HG03432 (cell line): Measurements from ENCODE around the gene CBX2.

Source experiments
- ATAC-seq: cut with Tn5 transposase; IDR thresholded peaks from one replicate; pipeline ENCODE4 v1.9.1; 2021; ENCODE audit warnings: mild to moderate bottlenecking, moderate library complexity; ENCODE audit not compliant: unreplicated experiment

The CBX2 gene

DNA sequence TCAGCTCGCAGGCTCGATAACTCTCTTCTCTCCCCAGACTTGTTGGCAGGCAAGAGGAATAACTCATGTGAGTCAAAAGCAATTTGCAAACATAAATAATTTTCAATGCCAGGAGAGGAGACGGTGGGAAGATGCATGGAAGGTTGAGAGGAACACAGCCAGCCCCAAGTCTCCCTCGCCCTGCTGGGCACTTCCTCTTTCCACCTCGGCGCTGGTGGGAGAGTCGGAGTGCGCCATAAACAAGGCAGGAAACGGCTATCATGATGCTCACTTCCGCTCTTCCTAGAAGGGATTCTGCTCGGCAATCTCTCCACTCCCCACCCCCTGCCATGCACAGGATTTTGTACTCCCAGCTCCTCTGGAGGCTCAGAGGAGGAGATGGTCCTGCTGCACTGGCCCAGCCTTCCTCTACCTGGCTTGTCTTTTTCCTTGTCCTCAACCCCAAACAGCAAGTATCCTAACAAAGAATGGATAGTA, 48.3 kb downstream of the CBX2 start:
- ATAC-seq, result no peak

DNA sequence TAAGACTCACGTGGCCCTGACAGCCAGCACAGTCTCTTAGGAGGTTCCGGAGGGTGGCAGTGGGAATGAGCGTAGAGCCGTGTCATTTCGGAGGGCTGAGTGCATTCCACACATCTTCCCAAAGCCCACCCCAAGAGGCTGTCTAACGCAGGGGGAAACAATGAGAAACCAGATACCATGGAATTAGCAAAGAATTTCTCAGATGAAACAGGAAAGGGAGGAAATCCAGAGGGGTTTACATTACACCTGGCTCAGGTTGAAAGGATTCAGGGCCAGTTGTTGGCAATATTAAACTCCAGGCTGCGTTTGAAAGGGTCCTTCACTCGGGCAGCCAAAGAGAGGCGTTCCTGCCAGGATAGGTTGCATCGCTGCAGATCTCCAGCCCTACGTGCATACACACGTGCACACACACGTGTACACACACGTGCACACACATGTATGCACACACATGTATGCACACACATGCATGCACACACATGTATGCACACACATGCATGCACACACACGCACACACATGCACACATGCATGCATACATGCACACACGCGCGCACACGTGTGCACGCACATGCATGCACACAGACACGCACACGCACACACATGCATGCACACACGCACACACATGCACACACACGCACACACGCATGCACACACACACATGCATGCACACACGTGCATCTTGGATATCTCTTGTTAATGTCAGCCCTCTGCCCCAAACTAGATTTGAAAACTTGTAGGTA, 49.1 kb downstream of the CBX2 start:
- no peak for ATAC-seq

DNA sequence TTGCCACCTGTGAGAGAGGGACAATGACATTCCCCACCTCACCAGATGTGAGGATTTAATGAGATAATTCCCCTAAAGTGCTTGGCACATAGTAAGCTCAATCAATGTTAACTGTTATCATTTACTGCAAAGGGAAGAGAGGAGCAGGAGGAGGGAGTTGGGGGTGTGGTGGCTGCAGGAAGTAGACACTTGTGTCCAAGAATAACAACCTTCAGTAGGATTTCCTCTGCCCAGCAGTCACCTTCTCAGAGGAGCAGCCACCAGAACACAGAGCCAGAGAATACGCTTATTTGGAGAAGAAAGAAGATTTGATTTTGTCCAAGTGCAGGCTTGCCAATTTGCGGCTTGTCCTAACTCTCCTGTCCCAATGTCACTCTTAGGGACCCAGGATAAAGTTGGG, 51.1 kb downstream of the CBX2 start:
- no peak for ATAC-seq

DNA sequence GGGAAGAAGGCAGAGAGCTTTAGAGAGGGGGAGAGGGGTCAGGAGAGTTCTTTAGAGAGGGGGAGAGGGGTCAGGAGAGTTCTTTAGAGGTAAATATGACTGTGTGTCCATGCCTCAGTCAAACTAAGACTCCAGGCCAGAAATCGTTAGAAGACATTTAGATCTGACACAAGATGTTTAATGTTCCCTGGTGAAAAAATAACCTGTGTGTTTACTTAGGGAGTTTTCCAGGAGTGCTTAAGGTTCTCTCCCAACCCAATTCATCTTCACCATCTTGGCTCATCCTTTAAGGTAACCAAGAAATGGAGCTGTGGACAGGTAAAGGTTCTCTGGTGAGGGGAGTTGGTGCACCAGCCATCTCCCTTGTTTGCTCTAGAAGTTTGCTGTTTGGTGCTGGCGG, 51.5 kb downstream of the CBX2 start:
- no peak for ATAC-seq

DNA sequence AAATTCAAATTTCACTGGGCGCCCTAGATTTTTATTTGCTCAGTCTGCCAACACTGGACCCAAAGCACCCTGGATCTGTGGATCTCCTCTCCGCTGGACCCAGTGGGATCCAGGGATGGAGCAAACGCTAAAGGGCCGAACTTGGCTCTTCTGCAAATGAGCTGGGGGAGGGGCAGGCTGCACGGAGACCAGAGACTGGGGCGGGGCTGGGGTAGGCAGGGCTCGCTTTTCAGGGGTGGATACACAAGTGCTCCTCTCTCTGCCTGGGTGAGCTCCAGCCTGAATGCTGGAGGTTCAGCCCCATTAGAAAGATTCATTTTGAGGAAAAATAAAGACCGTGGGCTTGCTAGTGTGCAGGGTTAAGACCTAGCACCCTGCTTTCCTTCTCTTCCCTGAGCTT, 52.4 kb downstream of the CBX2 start:
- no peak for ATAC-seq

DNA sequence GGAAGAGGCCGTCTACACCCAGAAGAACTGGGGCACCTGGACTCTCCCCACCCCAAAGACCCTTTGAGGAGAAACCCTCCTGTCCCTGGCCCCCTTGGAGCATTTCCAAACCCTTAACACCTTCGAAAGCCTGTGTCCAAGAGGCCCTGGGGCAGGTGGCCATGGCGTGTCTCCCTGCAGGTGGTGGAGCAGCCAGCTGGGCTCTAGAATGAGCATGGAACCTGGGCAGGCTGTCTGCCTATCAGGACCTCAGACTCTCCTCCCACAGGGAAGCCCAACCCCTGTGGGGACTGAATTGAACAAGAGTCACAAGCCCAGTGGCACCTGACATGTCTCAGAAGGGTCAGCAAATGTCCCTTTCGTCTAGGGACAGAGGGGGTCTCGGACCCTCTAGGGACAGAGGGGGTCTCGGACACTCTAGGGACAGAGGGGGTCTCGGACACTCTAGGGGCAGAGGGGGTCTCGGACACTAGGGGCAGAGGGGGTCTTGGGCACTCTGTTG, 52.9 kb downstream of the CBX2 start:
- no peak for ATAC-seq

DNA sequence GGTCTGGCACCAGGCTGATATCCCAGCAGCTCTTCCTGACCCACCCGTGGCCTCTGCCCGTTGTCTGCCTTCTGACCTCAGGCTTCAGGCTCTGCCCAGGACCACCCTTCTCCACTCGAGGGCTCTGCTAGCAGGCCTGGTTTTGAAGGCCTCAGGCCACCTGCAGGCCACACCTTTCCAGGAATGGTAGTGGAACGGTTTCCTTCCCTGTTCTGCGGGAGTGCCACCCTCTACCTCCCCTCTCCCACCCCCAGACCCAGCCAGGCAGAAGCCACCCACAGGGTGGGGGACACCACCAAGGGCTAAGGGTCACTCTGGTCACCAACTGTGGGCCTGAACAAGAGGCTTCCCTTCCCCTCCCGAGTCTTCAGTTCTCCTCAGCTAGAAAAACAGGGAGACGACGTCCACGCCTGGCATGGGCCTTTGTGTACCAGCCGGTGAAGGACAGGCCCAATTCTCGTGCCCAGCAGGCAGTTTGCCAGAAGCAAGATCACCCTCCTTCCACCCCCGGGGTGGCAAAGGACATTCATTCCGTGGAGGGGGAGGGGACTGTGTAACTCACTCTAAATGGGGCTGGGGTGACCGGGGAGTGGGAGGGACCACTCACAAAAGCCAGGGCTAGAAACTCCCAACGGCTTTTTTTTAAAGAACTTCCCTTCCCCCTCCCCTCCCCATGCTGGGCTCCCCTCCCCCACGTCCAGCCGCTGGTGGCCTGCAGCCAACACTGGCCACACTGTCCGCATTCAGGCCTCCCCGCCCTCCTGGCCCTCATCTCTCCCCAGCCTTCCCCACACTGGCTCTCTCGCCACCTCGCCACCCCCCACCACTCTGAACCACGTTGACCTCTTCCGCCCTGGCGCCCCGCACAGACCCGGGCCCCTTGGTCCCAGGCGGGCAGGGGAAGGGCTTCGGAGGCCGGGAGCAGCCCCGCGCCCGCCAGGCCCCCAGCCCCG, 53.6 kb downstream of the CBX2 start:
- no peak for ATAC-seq

DNA sequence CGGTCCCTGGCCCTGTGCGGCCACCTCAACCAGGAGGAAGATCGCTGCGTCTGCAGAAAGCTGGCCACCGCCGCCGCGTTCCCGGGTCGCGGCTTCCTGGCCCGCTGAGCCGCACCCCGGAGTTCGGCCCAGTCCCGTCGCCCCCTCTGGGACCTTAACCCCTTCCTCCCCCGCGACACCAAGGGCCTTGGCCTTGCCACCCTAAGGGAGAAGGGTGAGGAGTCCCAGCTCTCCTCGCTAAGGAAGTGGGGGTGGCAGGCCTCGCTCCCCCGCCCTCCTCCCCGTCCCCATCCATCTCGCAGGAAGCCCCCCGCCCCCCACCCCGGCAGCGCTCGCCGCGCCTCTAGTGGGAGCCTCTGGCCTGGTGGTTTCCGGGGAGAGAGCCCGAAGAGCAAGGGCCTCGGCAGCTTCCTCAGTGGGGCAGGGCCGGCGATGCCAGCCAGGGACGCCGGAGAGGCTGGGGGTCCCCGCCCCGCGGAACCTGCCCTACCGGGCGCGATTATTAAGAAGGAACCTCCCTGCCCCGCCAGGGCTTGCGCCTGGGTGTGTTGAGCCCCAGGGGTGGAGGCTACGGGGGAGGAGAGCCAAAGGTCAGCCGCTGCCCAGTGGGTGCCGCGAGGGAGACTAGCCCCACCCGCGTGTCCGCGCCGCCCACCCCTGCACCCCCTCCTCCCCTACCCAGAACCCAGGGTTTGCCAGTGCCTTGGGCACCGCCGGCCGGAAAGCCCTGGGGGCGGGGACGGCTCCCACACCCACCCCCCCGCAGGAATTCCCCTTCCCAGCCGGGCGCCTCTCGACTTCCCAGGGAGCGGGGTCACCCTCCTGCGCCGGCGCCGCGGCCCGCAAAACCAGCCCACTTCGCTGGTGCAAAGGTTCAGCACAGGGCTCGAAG, 54.5 kb downstream of the CBX2 start:
- no peak for ATAC-seq

DNA sequence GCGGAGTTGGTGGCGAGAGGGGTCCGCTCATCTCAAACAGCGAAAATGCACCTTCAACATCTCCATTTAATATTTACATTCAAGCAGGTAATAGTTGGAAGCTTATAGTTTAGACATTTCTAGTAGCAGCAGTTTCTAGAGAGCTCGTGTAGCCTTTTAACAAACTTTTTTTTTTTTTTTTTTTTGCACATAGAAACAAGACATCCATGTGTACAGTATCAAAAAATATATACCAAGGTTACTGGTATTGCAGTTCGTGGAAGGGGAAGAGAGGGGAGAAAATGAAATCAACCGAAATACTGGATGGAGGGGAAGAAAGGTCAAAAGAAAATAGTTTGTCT, 55.1 kb downstream of the CBX2 start:
- ATAC-seq, result no peak

DNA sequence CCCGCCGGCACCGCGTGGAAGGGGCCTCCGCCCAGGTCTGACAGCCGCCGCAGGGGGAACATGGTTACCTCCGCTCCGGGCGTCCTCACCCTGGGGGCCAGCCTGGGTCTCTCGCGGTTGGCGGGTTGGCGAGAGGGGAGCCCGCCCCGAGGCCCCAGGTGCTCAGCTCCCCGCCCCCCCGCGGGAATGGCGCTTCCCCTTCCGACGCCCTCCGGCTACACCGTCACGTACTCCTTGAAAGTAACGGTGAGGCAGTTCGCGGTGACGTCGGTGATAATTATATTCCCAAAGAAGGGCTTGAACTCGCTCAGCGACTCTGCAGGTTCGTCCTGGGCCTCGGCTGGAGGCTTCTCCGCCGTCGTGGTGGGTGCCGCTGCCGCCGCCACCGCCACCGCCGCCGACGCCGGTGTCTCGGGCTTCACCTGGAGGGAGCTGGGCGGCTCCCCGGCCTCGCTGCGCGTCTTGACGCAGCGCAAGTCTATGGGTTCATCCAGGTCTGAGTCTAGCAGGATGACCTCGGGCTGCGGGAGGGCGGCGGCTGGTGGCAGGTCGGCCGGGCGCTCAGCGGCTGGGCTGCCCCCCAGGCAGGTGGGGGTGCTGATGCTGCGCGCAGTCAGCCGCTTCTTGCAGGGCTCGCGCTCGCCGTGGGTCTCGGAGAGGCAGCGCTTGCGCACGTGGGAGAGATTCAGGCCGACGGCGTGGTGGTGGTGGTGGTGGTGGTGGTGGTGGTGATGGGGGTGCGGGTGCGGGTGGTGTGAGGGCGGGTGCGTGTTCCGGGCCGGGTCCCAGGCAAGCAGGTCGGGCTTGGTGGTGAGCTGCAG, 56.0 kb downstream of the CBX2 start:
- ATAC-seq, result no peak

DNA sequence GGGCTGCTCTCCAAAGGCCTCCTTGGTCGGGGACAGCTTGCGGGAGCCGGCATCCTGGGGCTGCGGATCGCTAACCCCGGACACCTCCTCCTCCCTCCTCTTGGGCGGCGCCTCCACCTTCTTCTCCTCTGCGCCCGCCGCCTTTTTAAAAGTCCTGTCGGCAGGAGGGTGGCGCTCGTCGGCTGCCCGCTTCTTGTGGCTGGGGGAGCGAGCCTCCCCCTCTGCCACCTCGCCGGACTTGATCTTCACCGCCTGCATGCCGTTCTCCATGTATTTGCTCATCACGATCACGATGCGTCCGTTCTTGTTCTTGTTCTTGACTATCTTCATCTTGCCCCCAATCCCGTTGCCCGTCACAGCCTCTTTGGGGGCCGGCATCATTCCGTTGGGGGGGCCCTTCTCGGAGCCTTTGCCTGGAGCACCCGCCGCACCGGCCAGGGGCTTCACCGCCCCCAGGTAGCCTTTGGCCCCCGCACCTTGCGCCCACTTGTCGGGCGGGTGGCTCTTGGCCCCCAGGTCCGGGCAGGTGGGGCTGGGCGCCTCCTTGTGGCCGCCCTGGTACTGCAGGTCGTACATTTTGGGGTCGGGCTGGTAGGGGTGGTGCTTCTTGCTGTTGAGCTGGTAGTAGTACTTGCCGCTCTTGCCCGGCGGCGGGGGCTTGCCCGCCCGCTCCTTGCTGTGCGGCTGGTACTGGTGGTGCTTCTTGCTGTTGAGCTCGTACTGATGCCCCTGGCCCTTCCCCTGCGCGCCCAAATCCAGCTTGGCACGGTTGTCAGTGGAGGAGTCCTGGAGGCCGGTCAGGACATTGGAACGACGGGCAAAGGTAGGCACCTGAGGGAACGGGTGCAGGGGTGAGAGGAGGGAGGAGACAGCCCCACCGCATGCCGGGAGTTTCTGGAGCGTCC, 56.9 kb downstream of the CBX2 start:
- no peak for ATAC-seq

DNA sequence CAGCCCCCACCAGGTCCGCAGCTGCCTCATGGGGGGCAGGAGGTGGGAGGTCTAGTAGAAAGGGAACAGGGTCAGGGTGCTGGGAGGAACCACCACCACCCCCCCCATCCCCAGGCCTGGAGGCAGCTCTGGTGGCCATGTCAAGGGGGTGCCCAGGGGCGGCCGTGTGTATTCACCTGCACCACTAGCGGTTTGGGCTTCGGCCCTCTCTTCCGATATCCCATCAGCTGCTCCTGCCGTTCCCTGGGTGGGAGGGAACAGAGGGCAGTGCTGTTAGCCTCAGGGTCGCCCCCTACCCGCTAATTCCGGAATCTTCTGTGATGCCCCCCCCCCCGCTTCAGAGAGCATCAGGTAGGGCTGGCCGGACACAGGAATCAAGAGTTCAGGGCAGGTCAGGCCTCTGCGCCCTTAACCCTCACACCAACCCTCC, 57.5 kb downstream of the CBX2 start:
- no peak for ATAC-seq

DNA sequence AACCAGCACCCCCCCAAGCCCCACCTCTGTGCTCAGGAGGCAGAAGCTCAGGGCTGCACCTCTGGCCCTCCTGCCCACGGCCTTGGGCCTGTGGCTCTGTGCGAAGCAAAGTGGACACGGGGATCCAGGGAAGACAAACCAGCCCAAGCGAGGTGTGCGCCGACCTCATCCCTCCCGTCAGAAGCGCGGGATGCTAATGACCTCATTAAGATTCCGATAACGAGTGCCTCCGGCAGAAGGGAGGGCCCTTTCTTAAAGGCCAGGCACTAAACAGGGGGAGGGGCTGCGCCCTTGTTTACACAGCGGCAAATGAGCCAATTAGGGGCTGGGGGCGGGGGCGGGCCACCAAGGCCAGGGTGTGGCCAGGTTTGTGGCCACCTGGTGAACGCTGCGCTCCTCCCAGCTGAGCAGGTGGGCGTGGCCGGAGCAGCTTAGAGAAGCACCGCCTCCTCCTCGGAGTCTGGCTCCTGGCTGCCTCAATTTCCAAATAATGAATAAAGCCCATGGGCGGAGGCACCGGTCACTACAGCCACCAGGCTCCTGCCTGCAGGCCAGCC, 58.1 kb downstream of the CBX2 start:
- ATAC-seq, result no peak

DNA sequence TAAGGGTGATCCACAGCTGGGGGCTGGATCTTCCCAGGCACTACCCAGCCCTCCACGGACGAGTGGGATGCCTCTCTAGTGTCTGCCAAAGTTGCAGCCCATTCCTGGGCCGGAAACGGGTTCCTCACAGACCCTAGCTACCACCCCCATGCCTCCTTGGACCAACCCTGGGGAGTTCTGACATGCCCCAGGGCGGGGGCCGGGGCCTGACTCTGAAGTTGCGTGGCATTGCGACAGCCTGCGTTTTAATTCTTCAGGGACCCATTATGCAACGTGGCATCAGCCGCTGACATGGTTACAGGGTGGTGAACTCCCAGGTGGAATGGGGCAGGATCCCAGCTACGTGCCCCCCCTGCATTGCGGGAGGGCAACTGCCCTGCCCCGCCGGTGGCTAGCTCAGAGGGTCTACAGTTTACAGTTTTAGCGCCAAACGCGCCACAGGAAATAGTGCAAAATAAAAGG, 58.6 kb downstream of the CBX2 start:
- no peak for ATAC-seq

DNA sequence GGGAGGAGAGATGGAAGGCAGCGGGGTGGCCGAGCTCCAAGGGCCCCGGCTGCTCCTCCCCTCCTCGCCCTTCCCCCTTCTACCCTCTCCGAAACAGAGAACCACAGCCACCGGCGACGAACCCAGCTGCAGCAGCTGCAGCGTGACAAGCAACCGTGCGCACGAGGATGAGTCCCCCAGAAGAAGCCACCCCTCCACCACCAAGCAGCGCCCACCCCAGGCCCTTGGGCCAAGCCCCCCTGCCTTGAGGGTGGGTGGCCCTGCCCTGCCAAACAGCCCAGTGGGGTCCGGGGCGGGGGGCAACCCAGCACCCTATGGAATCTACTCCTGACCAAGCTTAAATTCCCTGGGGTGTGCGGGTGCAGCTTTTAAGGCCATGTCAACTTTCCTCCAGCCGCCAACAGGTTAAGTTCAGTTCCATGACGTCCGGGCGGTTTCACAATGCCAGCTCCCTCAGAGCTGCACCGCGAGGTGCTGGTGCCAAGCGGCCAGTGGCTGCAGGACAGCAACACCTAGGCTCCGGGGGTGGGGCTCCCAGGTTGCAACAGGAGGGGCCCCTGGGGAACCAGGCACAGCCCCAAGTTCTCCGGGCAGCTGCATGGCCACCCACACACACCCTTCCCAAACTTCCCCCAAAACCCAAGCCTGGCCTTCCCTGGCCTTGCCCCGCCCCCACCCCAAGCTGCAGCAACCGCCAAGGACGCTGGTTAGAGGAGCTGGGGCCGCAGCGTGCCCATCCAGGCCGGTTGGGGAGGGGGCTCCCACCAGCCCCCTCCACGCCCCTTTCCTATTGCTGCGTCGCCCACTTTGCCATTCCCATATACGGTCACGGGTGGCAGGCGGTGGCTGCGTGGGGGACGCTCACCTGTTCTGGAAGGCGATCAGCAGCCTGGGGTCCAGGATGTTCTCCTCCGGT, 59.3 kb downstream of the CBX2 start:
- ATAC-seq, result no peak
